ENCODE data around the gene ALOX12.

ALOX12 gene

GRCh38 chr17:6994118-6994598 lies 1.7 kb upstream of the ALOX12 start:
- ATAC-seq (no peak), DNase-seq (no peak)
- no peaks in the 10 kb centered on the region for H3K9me3 Mint-ChIP-seq
- no peak overlapping the region for H3K4me3 Mint-ChIP-seq
- H3K27me3 Mint-ChIP-seq, result no peaks in the 10 kb centered on the region
- H3K36me3 Mint-ChIP-seq (ENCODE audit: low read depth), result peaks cover 14% of the 10 kb centered on the region
- H3K27ac Mint-ChIP-seq, result no peak overlapping the region
- H3K4me1 Mint-ChIP-seq, result no peaks in the 10 kb centered on the region

GRCh38 chr17:6994666-6995256 lies 1.1 kb upstream of the ALOX12 start:
- H3K36me3 Mint-ChIP-seq (ENCODE audit: low read depth), result peaks cover 14% of the 10 kb centered on the region
- DNase-seq, result no peak
- H3K9me3 Mint-ChIP-seq, result no peaks in the 10 kb centered on the region
- no peak overlapping the region for H3K4me3 Mint-ChIP-seq
- H3K4me1 Mint-ChIP-seq, result no peaks in the 10 kb centered on the region
- no peak for ATAC-seq
- no peak overlapping the region for H3K27ac Mint-ChIP-seq
- H3K27me3 Mint-ChIP-seq, result no peaks in the 10 kb centered on the region

- ATAC-seq (no peak), DNase-seq (no peak)
- no peaks in the 10 kb centered on the region for H3K4me1 Mint-ChIP-seq
- H3K4me3 Mint-ChIP-seq, result no peak overlapping the region
- no peaks in the 10 kb centered on the region for H3K27me3 Mint-ChIP-seq
- H3K36me3 Mint-ChIP-seq (ENCODE audit: low read depth), result peaks cover 18% of the 10 kb centered on the region
- H3K27ac Mint-ChIP-seq, result no peak overlapping the region
- no peaks in the 10 kb centered on the region for H3K9me3 Mint-ChIP-seq
These were observed 585 bp downstream of the ALOX12 start for GRCh38 chr17:6996256-6997011.

GRCh38 chr17:6997171-6997570 lies 1.3 kb downstream of the ALOX12 start:
- Mint-ChIP-seq H3K36me3 (ENCODE audit: low read depth) (peaks cover 21% of the 10 kb centered on the region), H3K4me1 (no peaks in the 10 kb centered on the region), H3K27ac (no peak overlapping the region), H3K4me3 (no peak overlapping the region), H3K27me3 (no peaks in the 10 kb centered on the region), H3K9me3 (no peaks in the 10 kb centered on the region)
- ATAC-seq, result no peak
- DNase-seq, result no peak

GRCh38 chr17:6998855-6999508 lies 3.1 kb downstream of the ALOX12 start:
- H3K4me3 Mint-ChIP-seq, result no peak overlapping the region
- DNase-seq (no peak), ATAC-seq (no peak)
- no peaks in the 10 kb centered on the region for H3K4me1 Mint-ChIP-seq
- no peaks in the 10 kb centered on the region for H3K9me3 Mint-ChIP-seq
- H3K27ac Mint-ChIP-seq, result no peak overlapping the region
- H3K36me3 Mint-ChIP-seq (ENCODE audit: low read depth), result peaks cover 24% of the 10 kb centered on the region
- no peaks in the 10 kb centered on the region for H3K27me3 Mint-ChIP-seq

GRCh38 chr17:7001318-7001961 lies 5.6 kb downstream of the ALOX12 start:
- Mint-ChIP-seq H3K9me3 (no peaks in the 10 kb centered on the region), H3K27ac (no peak overlapping the region), H3K4me3 (no peak overlapping the region), H3K27me3 (no peaks in the 10 kb centered on the region), H3K4me1 (peaks cover 1% of the 10 kb centered on the region), H3K36me3 (ENCODE audit: low read depth) (peaks cover 24% of the 10 kb centered on the region)
- DNase-seq (peak; percentile 58), ATAC-seq (no peak)

GRCh38 chr17:7002288-7003047 lies 6.6 kb downstream of the ALOX12 start:
- no peaks in the 10 kb centered on the region for H3K27me3 Mint-ChIP-seq
- no peak for ATAC-seq
- peaks cover 1% of the 10 kb centered on the region for H3K4me1 Mint-ChIP-seq
- H3K4me3 Mint-ChIP-seq, result no peak overlapping the region
- H3K36me3 Mint-ChIP-seq (ENCODE audit: low read depth), result peaks cover 19% of the 10 kb centered on the region
- DNase-seq, result no peak
- H3K9me3 Mint-ChIP-seq, result no peaks in the 10 kb centered on the region
- no peak overlapping the region for H3K27ac Mint-ChIP-seq

- DNase-seq, result no peak
- peaks cover 13% of the 10 kb centered on the region for H3K36me3 Mint-ChIP-seq (ENCODE audit: low read depth)
- H3K4me1 Mint-ChIP-seq, result peaks cover 3% of the 10 kb centered on the region
- no peak overlapping the region for H3K4me3 Mint-ChIP-seq
- H3K9me3 Mint-ChIP-seq, result no peaks in the 10 kb centered on the region
- no peak for ATAC-seq
- no peak overlapping the region for H3K27ac Mint-ChIP-seq
- H3K27me3 Mint-ChIP-seq, result no peaks in the 10 kb centered on the region
These were observed 7.9 kb downstream of the ALOX12 start for GRCh38 chr17:7003745-7004144.

GRCh38 chr17:7004398-7005253 lies 8.8 kb downstream of the ALOX12 start:
- no peaks in the 10 kb centered on the region for H3K9me3 Mint-ChIP-seq
- H3K27ac Mint-ChIP-seq, result no peak overlapping the region
- ATAC-seq, result peak; percentile 95
- H3K27me3 Mint-ChIP-seq, result no peaks in the 10 kb centered on the region
- no peak overlapping the region for H3K4me3 Mint-ChIP-seq
- peaks cover 15% of the 10 kb centered on the region for H3K36me3 Mint-ChIP-seq (ENCODE audit: low read depth)
- DNase-seq, result no peak
- peaks cover 12% of the 10 kb centered on the region for H3K4me1 Mint-ChIP-seq

GRCh38 chr17:7005716-7006115 lies 9.9 kb downstream of the ALOX12 start:
- DNase-seq (no peak), ATAC-seq (no peak)
- Mint-ChIP-seq H3K4me1 (peaks cover 20% of the 10 kb centered on the region), H3K36me3 (ENCODE audit: low read depth) (peaks cover 15% of the 10 kb centered on the region), H3K4me3 (no peak overlapping the region), H3K9me3 (no peaks in the 10 kb centered on the region), H3K27ac (no peak overlapping the region), H3K27me3 (no peaks in the 10 kb centered on the region)

GRCh38 chr17:7007143-7007542 lies 11.3 kb downstream of the ALOX12 start:
- Mint-ChIP-seq H3K4me3 (no peak overlapping the region), H3K36me3 (ENCODE audit: low read depth) (peaks cover 9% of the 10 kb centered on the region), H3K27ac (no peak overlapping the region), H3K4me1 (peaks cover 34% of the 10 kb centered on the region), H3K27me3 (peaks cover under 1% of the 10 kb centered on the region), H3K9me3 (no peaks in the 10 kb centered on the region)
- no peak for DNase-seq
- ATAC-seq, result no peak

GRCh38 chr17:7010523-7010922 lies 14.7 kb downstream of the ALOX12 start:
- peaks cover 3% of the 10 kb centered on the region for H3K27me3 Mint-ChIP-seq
- ATAC-seq (no peak), DNase-seq (no peak)
- H3K27ac Mint-ChIP-seq, result peak overlapping the region; percentile 45
- no peaks in the 10 kb centered on the region for H3K9me3 Mint-ChIP-seq
- H3K4me1 Mint-ChIP-seq, result peaks cover 45% of the 10 kb centered on the region
- peak overlapping the region; percentile 90 for H3K4me3 Mint-ChIP-seq
- H3K36me3 Mint-ChIP-seq (ENCODE audit: low read depth), result peaks cover 16% of the 10 kb centered on the region

GRCh38 chr17:7011415-7011814 lies 15.6 kb downstream of the ALOX12 start:
- Mint-ChIP-seq H3K4me1 (peaks cover 54% of the 10 kb centered on the region), H3K36me3 (ENCODE audit: low read depth) (peaks cover 16% of the 10 kb centered on the region)
- no peak for ATAC-seq

More at GRCh38 chr17:7011415-7011814, 15.6 kb downstream of the ALOX12 start:
- H3K4me3 Mint-ChIP-seq, result peak overlapping the region; percentile 90
- peaks cover 3% of the 10 kb centered on the region for H3K27me3 Mint-ChIP-seq
- H3K9me3 Mint-ChIP-seq, result no peaks in the 10 kb centered on the region
- peak overlapping the region; percentile 100 for H3K27ac Mint-ChIP-seq
- no peak for DNase-seq

Measured in activated naive CD8-positive, alpha-beta T cell treated with anti-CD3 and anti-CD28 coated beads, Interleukin-2, amount 50 U/mL, for 24 hours (primary cell).